Choroid plexus epithelial cell (primary cell): ENCODE measurements around the gene CISH.

ENCODE experiments used
- DNase-seq: peaks from one replicate; pipeline ENCODE4 v3.0.0-alpha.2; 2010; ENCODE audit warnings: low read depth
- H3K4me3 ChIP-seq: 2 replicates; pipeline ENCODE4 v1.5.1; 2011; ENCODE audit warnings: low read depth, mild to moderate bottlenecking, control low read depth, low read length, moderate library complexity
- TF ChIP-seq, protein P1 (sequence below): conservative IDR thresholded peaks from 2 replicates; pipeline ENCODE4 v1.5.1; 2011; ENCODE audit warnings: low read depth, mild to moderate bottlenecking, control low read depth, inconsistent platforms, low read length, moderate library complexity

Gene CISH

DNA sequence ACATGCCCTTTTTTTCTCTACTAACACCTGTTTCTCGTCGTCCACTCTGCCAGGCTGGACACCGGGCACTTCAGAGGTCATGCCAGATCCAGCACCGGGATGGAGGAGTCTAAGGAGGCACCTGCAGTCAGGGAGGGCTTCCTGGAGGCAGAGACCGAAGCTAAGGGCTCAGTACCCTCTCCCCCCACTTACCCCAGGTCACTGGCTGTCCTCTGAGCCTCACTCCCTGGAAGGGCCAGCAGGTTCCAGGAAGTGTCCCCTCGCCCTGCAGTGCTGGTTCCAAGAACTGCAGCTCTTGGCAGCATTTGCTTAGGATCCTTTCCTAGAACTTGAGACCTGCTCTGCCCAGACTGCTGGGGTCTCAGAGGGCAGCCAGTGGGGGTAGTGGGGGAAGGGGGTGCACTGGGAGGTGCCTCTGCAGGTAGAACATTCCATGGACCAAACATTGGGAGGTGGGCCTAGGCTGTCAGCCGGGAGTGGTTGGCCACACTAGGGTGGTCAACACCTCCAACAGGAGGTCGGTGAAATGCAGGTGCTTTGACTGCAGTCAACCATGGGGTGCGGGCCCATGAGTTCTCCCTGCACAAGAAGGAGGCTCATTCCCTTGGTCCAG lies 11.3 kb downstream of the CISH start:
- TF ChIP-seq, protein P1, sequence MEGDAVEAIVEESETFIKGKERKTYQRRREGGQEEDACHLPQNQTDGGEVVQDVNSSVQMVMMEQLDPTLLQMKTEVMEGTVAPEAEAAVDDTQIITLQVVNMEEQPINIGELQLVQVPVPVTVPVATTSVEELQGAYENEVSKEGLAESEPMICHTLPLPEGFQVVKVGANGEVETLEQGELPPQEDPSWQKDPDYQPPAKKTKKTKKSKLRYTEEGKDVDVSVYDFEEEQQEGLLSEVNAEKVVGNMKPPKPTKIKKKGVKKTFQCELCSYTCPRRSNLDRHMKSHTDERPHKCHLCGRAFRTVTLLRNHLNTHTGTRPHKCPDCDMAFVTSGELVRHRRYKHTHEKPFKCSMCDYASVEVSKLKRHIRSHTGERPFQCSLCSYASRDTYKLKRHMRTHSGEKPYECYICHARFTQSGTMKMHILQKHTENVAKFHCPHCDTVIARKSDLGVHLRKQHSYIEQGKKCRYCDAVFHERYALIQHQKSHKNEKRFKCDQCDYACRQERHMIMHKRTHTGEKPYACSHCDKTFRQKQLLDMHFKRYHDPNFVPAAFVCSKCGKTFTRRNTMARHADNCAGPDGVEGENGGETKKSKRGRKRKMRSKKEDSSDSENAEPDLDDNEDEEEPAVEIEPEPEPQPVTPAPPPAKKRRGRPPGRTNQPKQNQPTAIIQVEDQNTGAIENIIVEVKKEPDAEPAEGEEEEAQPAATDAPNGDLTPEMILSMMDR: no peak
- DNase-seq: no peak
- H3K4me3 ChIP-seq: no peak overlapping the region

DNA sequence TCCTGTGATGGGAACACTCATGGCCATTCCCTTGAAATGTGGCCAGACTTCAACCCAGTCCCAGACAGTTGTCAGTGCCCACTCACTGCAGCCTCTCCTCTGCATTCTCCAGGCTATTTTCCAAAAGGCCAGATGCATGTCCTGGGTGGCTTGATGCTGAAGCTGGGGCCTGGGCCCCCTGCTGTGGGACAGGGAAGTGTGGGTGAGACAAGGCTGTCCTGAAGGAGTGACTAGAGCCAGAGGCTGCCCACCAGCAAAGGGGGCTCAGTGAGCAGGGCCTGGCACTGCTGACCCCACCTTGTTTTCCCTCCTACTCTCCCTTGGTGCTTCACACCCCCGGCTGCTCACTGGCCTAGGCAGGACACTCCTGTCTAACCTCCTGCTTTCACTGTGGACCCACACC lies 11.9 kb downstream of the CISH start:
- H3K4me3 ChIP-seq: no peak overlapping the region
- TF ChIP-seq, protein P1: no peak
- no peak for DNase-seq

DNA sequence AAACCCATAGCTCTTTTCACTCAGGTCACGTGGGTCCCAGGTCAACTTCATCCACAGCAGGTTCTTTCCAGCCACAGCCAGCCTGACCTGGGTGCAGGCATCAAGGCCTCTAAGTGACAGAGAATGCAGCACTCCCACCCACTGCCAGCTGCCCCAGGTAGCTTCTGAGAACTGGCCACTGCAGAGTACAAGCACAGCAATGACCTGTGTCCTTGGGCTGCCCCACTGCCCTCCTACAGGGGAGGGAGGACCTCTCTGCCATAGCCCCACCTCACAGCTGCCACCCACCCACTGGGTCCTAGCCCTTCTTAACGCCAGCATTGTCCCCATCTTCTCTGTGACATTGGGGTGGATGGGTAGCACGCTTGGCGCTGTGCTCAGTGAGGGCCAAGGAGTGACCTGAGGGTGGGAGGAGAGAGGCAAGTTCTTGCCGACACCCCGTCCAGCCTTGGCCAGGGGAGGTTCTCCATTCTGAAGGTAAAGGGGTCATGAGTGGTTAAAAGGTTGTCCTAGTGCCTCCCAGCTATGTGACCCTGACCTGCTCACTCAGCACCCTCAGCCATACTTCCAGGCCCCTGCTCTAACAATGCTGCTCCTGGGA lies 12.4 kb downstream of the CISH start:
- DNase-seq: no peak

DNA sequence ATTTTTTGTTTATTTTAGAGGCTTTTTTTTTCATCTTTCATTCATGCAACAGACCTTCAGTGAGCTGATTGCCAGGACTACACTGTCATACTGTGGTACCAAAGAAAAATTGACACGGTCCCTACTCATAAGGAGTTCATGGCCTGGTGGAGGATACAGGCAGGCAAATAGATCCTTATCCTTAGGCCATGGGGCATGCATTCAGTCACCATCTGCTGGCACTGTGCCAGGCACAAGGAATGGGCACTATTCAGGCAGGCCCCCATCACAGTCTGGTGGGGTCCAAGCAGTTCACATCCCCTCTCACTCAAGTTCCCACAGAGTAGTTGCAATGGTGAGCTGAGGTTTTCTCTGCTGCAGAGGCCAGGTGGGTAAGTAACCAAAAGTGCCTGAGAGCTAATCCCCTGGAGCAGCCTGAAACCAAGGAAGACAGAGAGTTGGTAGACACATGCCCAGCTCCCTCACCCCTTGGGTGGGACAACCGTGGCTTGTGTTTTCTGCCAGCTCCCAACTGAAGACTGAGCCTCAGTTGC lies 17.3 kb downstream of the CISH start:
- H3K4me3 ChIP-seq: no peak overlapping the region
- TF ChIP-seq, protein P1: no peak
- DNase-seq: no peak

More for the DNA sequence above, 12.4 kb downstream of the CISH start:
- TF ChIP-seq, protein P1: no peak
- H3K4me3 ChIP-seq: no peak overlapping the region

DNA sequence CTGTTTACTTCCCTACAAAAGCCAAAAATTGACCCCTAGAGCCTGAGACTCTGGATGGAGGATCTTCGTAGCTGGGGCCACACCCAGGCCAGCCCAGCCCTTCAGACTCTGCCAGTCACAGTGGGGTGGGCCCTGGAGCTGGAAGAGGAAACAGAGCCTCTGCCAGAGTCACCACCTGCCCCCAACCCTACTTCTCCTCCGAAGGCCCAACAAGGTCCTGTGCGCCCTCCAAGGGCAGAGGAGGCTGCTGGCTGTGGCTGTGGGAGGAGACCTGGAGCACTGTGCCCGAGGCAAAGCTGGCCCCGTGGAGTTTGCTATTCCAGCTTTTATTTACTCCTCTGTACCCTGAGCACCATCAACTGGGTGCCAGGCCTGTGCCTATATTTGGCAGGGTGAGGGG lies 19.0 kb downstream of the CISH start:
- no peak for DNase-seq
- TF ChIP-seq, protein P1: no peak
- no peak overlapping the region for H3K4me3 ChIP-seq

DNA sequence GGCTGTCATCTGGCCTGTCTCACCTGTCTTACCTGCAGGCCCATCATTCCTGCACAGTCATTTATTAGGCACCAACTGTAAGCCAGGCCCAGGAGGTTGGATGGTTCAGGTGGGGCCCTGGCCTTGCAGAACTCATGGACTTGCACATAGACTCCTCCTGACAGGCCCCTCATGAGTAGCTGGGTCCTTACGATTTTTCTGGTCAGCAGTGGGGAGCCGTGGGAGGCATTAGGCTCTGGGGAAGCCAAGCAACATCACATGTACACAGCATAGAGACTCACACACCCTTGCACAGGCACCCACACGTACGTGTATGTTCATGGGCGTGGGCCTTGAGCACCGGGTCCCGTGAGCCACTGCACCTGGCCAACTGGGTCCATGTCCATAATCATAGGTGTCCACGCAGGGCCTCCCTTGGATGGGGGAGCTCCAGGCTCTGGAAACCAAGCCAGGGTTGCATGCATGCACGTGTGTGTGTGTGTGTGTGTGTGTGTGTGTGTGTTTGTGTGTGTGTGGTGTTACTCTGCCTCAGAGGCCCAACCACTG lies 20.3 kb downstream of the CISH start:
- TF ChIP-seq, protein P1: no peak
- no peak for DNase-seq
- H3K4me3 ChIP-seq: no peak overlapping the region
